Activated T-helper 9 cell treated with anti-CD3 and anti-CD28 coated beads, Interleukin-2, amount 50 U/mL, for 16 hours (primary cell): Measurements from ENCODE around the gene CTIF.

ENCODE experiments used
- DNase-seq: peaks from one replicate; pipeline ENCODE4 v3.0.0-alpha.2; 2020; ENCODE audit warnings: low read depth

Gene CTIF

GRCh38 chr18:48602759-48603390, 64.0 kb downstream of the CTIF start:
- DNase-seq, result no peak

DNA sequence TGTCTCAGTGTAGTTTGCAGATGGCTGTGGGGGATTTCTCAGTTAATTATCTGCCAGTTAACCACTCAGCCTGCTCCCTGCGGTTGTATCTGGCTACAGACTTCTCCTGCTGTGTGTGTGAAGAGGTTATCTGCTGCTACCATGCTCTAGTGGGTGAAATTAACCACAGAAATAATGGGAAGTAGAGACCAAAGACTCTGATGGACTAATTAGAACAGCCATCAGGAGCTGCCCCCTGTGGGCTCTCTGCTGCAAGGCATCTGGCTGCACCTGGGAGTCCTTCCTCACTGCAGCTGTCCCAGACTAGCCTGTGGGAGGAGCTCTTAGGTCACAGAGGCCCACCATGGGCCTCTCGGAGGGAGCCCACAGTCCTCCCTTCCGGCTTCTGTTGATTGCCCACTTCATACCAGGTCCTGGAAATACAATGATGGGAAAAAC, 66.6 kb downstream of the CTIF start:
- DNase-seq, result no peak

DNA sequence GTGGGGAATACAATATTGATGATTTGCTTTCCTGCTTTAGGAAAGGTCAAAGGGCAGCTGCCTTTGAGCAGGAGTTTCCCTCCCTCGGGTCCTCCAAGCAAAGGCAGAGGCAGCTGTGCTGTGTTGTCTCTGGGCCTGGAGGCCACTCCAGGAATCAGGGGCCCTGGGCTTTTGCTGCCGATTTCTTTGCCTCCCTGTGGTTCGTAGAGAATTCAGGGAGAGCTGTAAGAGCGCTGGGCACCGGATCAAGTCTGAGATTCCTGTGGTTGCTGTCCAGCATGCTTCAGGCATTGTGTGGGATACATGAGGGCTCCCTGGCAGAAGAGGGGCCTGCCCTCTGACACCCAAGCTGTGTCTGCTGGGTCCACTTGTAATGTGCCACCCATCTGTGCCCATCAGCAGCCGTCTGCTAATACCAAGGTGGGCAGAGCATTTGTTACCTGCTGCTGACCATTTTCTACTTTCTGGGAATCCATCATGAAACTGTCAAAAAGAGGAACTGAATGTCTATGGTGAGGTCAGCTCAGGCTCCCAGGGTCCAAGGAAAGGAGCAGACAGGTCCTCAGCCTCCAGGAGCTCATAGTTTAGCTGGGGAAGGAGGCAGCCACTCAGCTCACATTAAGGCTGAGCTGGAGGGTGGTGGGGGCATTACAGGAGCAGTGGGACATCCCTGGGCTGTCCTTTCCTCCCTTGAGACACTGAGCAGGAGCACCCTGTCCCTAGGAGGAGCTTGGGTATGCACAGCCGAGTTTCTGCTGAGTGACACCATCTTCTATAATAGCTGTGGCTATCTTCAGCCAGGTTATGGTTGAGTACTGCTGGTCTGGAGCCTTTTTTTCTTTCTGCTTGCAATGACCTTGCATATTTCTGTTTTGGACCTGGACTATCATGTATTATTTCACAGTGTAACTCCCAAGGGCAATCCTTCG, 68.5 kb downstream of the CTIF start:
- DNase-seq, result no peak

DNA sequence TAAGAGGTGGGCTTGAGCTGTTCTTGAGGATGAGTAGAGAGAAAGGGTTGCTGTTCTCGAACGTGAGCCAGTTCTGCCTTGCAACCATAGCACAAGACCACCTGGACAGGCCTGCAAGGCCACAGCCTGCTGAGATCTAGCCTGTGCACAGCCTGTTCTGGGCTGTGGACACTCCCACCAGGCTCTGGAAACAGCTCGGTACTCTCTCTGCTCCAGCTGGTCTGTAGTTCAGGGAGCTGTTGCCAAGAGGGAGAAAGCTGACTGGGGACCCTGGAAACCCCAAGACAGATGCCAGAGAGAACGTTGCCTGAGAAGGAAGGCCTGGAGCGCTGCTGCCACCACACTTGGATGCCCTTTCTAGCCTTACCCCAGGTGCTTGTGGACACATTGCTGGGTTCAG, 69.8 kb downstream of the CTIF start:
- DNase-seq, result no peak

DNA sequence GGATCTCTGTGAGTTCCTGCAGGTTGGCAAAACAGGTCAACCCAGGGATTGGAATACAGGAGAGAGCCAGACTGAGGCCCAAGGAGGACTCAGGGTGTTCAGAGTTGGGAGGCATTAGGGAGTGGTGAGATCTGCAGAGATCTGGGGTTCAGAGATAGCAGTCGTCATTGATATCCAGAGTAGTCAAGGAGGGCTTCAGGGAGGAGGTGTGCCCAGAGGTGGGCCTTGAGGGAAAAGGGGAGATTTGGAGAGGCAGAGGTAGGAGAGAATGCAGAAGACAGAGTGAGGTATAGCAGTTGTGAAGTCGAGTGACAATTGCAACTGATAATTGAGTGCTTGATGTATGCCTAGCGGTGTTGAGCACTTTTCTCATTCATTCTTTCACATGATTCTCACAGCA, 70.3 kb downstream of the CTIF start:
- no peak for DNase-seq

DNA sequence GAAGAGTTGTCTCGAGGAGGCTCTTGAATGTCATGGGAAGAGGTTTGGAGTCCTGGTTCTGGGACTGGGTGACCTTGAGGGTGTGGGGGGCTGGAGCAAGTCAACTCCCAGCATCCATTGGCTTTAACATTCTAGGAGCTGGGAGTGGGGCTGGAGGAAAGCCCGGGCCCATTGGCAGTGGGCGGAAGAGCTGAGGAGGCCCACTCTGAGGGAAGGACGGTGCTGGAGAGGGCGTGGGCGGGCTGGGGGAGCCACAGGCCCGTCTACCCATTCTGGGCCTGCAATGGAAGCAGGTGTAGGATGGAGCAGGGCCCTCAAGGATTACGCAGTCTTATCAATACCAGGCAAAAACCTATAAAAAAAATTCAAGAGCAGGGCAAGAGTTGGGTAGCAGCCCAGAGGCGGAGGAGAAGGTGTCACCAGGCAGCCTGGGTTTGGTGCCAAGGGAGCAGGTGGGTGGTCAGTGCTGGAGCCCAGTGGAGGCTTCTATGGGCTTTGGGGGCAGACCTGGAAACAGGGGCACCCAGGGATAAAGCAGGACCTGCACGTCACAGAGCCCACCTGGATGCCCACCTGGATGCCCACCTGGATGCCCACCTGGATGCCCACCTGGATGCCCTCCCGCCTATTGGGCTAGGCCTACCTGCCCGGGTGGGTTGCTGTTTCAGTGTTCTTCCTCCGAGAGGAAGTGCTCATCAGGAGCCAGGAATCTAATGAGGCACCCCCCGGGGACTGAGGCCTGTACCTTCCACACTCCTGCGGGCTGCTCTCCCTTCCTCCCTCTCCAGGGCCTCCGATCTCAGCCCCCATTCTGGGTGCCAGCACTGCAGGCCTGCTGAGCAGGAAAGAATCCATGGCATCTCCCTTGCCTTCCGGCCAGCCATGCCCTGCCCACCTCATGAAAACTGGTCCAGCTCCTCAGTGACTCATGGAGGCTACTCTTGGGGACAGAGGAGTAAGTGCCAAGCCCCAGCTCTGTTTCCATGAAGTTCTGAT, 71.3 kb downstream of the CTIF start:
- DNase-seq, result no peak

- DNase-seq, result no peak
Observed at GRCh38 chr18:48611203-48611602, 72.4 kb downstream of the CTIF start.

- DNase-seq, result no peak
Observed at GRCh38 chr18:48611785-48612480, 73.1 kb downstream of the CTIF start.

DNA sequence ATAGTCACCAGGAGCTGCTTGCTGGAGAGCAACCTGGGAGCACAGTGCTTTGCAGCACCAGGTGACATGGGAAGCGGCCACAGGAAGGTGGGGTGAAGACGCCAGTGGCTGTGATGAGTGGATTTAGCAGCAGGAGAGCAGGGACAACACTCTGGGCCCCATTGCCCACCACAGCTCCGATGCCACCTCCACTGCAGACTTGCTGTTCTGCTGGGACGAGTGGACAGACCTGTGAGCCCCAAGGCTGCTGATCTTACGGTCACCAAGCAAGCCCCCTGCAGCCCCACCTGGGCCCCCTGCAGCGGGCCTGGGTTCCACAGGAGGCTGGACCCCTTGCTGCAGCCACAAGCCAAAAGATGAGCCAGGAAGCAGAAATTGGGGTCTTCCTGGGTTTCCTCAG, 73.7 kb downstream of the CTIF start:
- no peak for DNase-seq

- DNase-seq, result no peak
Observed at GRCh38 chr18:48612917-48613316, 74.1 kb downstream of the CTIF start.

GRCh38 chr18:48613589-48614404, 75.0 kb downstream of the CTIF start:
- no peak for DNase-seq

DNA sequence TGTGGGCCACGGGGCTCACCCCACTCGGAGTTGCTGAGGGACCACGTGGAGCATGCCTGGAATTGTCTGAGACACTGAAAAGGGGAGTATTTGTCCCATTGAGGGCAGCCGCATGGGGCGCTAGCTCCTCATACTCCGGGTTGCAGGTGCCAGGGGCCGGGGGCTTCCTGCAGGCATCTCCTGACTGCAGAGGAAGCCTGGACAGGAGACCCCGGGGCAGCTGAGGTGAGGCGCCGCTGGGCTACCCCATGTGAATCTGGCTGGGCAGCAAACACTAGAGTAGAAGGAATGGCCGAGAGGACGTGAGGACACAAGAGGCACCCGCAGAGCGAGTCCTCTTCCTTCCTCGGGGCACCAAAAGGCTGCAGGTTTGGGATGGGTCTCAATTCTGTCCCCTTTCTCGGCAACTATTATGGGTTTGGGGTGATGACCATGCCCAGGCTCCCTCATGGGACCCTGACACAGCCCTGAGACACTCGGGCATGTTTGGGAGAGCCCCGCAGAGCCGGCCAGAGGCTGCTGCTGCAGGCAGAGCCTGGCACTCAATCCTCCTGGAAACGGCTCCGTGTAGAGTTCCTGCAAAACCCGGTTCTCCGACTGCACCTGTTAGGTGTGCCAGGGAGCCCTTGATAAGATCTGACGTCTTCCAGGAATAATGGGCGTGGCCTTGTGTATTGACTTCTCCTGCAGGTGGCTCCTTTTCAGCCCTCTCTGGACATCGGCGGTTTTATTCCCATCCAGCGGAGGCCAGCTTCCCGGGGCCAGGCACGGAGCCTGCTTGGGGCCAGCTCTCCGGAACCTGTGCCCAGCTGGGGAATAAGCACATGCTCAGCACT, 77.0 kb downstream of the CTIF start:
- no peak for DNase-seq

DNA sequence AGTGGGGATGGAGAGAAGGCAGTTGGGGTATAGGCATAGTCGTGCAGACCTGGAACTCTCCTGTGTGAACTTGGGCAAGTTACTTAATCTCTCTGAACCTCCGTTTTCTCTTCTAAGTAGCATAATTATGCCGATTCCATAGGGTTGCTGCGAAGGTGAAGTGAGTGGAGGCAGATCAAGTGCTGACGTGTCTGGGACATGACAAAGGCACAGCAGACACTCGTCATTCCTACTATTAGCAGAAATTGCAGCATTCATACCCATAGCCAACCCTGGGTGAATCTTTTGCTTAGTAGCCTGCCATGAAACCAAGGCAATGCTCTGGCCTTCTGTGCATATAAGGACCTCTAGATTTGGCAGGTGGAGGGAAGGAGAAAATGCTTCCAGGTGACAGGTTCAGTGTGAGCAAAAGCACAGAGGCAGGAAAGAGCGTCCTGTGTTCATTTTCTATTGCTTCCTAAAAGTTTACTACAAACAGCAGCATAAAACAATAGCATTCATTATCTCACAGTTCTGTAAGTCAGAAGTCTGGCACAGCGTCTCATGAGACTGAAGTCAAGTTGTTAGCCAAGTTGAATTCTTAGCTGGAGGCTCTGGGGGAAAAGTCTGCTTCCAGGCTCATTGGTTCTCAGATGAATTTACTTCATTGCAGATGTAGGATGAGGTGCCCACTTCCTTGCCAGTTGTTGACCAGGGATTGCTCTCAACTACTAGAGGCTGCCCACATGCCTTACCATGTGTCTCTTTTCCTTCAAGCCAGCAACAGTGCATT, 77.8 kb downstream of the CTIF start:
- no peak for DNase-seq

- DNase-seq, result no peak
Observed at GRCh38 chr18:48617844-48618497, 79.1 kb downstream of the CTIF start.

- no peak for DNase-seq
Observed at GRCh38 chr18:48619016-48619415, 80.2 kb downstream of the CTIF start.

- DNase-seq, result no peak
Observed at GRCh38 chr18:48619501-48619900, 80.7 kb downstream of the CTIF start.

DNA sequence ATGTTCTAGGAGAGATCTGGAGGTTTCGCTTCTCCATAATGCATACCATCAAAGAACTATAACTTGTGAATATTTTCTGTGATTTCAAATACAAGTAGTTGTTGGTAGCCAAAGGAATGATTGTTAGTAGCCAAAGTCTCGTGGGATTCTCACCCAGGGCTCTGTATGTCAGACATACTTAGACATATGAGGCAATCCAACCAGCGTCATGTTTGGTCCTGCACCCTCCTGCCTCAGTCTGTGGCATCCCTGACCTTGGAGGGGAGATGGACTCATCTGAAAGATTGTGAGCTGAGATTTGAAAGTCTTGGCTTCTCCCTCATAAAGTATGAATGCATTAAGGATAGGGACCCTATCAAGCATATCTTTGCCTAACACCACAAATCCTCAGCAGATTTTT, 81.2 kb downstream of the CTIF start:
- no peak for DNase-seq

DNA sequence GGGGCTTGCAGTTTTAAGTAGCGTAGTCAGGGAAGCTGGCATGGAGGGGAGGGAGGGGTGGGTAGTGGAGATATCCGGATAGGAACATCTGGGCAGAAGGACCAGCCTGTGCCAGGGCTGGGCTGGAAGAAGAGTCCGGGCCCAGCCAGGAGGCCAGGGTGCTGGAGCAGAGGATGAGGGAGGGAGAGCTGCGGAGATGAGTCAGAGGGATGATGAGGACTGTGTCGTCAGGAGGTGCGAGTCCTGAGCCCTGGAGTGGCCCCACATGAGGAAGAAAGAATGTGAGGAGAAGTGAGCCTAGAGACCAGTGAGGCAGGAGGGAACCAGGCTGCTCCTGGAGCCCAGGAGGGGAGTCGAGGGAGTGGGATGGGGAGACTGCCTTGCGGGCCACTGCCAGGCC, 82.4 kb downstream of the CTIF start:
- DNase-seq, result no peak
